ENCODE measurements around the gene KIF21A.

KIF21A gene

DNA sequence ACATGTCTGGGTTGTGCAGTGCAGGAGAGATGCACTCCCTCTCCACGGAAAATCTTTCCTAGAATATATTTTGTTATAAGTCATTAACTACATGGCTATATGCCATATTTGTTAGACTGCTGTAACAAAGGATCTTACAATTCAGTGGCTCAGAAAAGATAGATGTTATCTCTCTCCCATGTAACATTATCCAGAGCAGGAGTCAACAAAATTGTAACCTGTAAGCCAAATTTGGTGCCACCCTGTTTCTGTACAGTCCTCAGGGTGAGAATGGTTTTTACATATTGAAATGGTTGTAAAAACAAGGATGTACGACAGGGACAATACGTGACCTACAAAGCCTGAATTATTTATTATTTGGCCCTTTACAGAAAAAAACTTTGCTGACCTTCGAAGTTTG, 155.5 kb downstream of the KIF21A start:
- no peak for DNase-seq (ENCODE audit: low read depth in 2 of 2)

GRCh38 chr12:39278426-39278825, 164.5 kb downstream of the KIF21A start:
- DNase-seq (ENCODE audit: low read depth in 2 of 2), result no peak

DNA sequence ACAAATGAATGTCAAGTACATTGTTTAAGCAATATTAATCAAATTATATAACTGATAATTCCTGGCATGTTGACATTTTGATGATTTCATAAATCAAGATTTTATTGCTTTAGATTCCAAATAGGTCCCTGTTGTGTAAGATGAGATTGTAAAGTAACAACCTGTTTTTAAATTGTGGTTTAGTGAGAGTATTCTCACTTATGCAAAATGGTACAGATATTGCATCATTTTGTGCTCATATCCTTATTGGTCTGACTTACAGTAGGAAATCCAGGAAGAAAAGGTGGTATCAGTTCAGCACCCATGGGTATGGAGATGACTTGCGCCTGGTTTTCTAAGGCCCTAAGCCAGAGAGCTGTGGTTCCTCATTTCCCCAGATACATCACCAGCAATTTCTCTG, 165.5 kb downstream of the KIF21A start:
- no peak for DNase-seq (ENCODE audit: low read depth in 2 of 2)

DNA sequence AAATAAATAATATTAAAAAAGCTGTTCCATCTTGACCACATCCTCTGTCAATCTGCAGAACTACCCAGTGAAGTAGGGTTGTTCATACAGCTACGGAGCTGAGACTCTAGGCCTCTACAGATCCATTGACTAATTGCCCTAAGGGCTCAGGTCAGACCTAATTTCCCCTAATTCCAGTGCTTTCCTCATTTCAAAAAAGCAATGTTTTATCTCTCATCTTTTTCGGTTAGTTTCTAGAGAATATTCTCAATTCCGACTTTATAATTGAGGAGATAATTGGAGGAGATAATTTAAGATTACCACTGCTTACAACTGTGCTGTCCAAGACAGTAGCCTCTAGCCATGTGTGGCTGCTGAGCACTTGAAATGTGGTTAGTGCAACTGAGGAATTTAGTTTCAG, 167.1 kb downstream of the KIF21A start:
- no peak for DNase-seq (ENCODE audit: low read depth in 2 of 2)

- peak in 1 of 2 donors; percentile 7 for DNase-seq (ENCODE audit: low read depth in 2 of 2)
Observed at GRCh38 chr12:39272871-39273655, 169.9 kb downstream of the KIF21A start.

DNA sequence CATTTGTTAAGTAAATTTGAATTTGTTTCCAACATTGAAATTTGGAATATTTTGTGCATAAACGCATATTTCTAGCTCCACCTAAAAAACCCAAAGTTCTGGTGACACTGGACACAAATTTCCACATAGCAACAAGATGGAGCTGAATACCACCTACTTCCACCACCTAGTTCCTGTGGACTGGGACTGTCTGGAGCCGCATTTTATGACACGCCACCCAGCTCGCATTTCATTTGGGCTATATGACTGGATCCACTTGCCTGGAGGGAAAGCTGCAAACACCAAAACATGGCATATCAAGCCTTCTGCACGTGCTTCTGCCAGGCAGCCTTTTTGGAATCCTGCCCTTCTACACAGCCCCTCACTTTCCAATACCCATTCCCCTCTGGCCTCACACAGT, 173.4 kb downstream of the KIF21A start:
- DNase-seq (ENCODE audit: low read depth in 2 of 2), result no peak

- DNase-seq (ENCODE audit: low read depth in 2 of 2), result no peak
Observed at GRCh38 chr12:39267886-39268285, 175.0 kb downstream of the KIF21A start.

DNA sequence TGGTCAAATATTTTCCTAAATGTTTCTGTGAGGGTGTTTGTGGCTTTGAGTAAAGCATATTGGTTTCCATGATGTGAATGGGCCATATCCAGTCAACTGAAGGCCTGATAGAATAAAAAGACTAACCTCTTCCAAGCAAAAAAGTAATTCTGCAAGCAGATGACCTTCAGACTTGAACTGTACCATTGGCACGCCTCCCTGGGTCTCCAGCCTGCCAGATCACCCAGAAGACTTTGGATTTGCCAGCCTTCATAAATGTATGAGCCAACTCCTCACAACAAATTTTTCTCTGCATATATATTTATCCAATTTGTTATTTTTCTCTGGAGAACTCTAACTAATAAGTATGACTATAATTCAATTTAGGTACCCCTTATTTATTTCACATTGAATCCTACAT, 190.3 kb downstream of the KIF21A start:
- no peak for DNase-seq (ENCODE audit: low read depth in 2 of 2)
